A549 (cell line): ENCODE results near the gene JRKL. TPM values are rescaled to one million over a fixed set of nuclear protein-coding genes. Genes with fewer than 3 reads are reported as not detected.
A peak's percentile ranks its signal among the peaks of the same experiment; 100 is the strongest.

Experiments used
- ATAC-seq, 2 experiments: fragments of 200-7000 bp in 1 of 2; fragments of >200 bp in 1 of 2; cut with Nextera tagmentation in 1 of 2; cut with Tn5 transposase in 1 of 2; 3 replicates each; pipeline versions ENCODE4 v1.8.0 to v1.9.1; 2018 to 2020; ENCODE audit warnings: mild to moderate bottlenecking in 1 of 2, moderate library complexity in 1 of 2
- CTCF ChIA-PET: fragments of 300-600 bp; sonication (Branson Sonifier 250); formaldehyde crosslinking; extraction: SDS; loops from one replicate; lab custom pipeline; 2021; ENCODE audit warnings: antibody characterized with exemption, inconsistent platforms; lab: Yijun Ruan, JAX
- POLR2A ChIA-PET: fragments of 350-600 bp; formaldehyde crosslinking; extraction: SDS; loops from one replicate; lab custom pipeline; 2021; ENCODE audit warnings: antibody characterized with exemption, inconsistent platforms; lab: Yijun Ruan, JAX
- DNase-seq, 2 experiments: peaks; one replicate each; pipeline versions ENCODE4 v3.0.0 to v3.0.0-alpha.2; 2011 to 2016; ENCODE audit warnings: low read depth in 1 of 2, low spot score in 1 of 2
- FAIRE-seq: peaks from 2 replicates; lab custom pipeline; 2011; peaks lifted over from hg19 to GRCh38; lab: Jason Lieb, UNC
- H3K27ac ChIP-seq, 2 experiments: fragments of >200 bp; sonication (Bioruptor Twin); formaldehyde crosslinking; 3 replicates each; pipeline ENCODE4 v1.5.1; 2016 to 2017
- H3K4me1 ChIP-seq: fragments of >200 bp; sonication (Bioruptor Twin); formaldehyde crosslinking; 3 replicates; pipeline ENCODE4 v1.6.1; 2016
- H3K4me2 ChIP-seq: fragments of >200 bp; sonication (Bioruptor Twin); formaldehyde crosslinking; 3 replicates; pipeline ENCODE4 v1.6.1; 2016
- H3K4me3 ChIP-seq: fragments of >200 bp; sonication (Bioruptor Twin); formaldehyde crosslinking; 3 replicates; pipeline ENCODE4 v1.5.1; 2016
- H3K9me3 ChIP-seq: fragments of >200 bp; sonication (Bioruptor Twin); formaldehyde crosslinking; 3 replicates; pipeline ENCODE4 v1.6.1; 2016
- CBX2 ChIP-seq: fragments of 200-600 bp; sonication (generic); IDR thresholded peaks from 2 replicates; pipeline ENCODE4 v1.6.1; 2016; ENCODE audit warnings: low read depth, mild to moderate bottlenecking, borderline replicate concordance
- CBX8 ChIP-seq: fragments of 200-600 bp; sonication (generic); IDR thresholded peaks from 2 replicates; pipeline ENCODE4 v1.6.1; 2016
- FOSB ChIP-seq: fragments of 250-450 bp; sonication (Bioruptor Pico); IDR thresholded peaks from 2 replicates; pipeline ENCODE4 v1.5.0; 2020; ENCODE audit warnings: mild to moderate bottlenecking, moderate library complexity
- FOXS1 ChIP-seq: fragments of 250-450 bp; sonication (Bioruptor Pico); IDR thresholded peaks from 2 replicates; pipeline ENCODE4 v1.5.0; 2020; ENCODE audit warnings: mild to moderate bottlenecking, moderate library complexity
- GATA3 ChIP-seq: IDR thresholded peaks from 2 replicates; pipeline ENCODE4 v1.6.1; 2012; ENCODE audit warnings: borderline replicate concordance
- HDAC2 ChIP-seq: fragments of 200-600 bp; sonication (generic); IDR thresholded peaks from 2 replicates; pipeline ENCODE4 v1.6.1; 2016
- HOXA7 ChIP-seq: fragments of 250-450 bp; sonication (Bioruptor Pico); IDR thresholded peaks from 2 replicates; pipeline ENCODE4 v1.5.0; 2020; ENCODE audit warnings: mild to moderate bottlenecking, moderate library complexity
- JUN ChIP-seq, 2 experiments: fragments of >200 bp; sonication (Bioruptor Twin); formaldehyde crosslinking; IDR thresholded peaks; 2 replicates in 1 of 2; 3 replicates in 1 of 2; pipeline ENCODE4 v1.6.1; 2016 to 2017
- MAFK ChIP-seq: fragments of 450-650 bp; IDR thresholded peaks from 2 replicates; pipeline ENCODE4 v1.6.1; 2014; ENCODE audit not compliant: partially characterized antibody
- MAZ ChIP-seq: fragments of 150-350 bp; IDR thresholded peaks from 2 replicates; pipeline ENCODE4 v1.6.1; 2014; ENCODE audit warnings: antibody characterized with exemption, low read depth, low read length, borderline replicate concordance
- PHF8 ChIP-seq: fragments of 200-600 bp; sonication (generic); IDR thresholded peaks from 2 replicates; pipeline ENCODE4 v1.6.1; 2016; ENCODE audit warnings: low read depth, mild to moderate bottlenecking, antibody characterized with exemption, moderate library complexity, borderline replicate concordance
- POLR2AphosphoS2 ChIP-seq: conservative IDR thresholded peaks from 2 replicates; pipeline ENCODE4 v1.6.1; 2012; ENCODE audit warnings: low read length, improper control_type of control experiment, inconsistent platforms
- RAD21 ChIP-seq, 2 experiments: fragments of >200 bp in 1 of 2; sonication (Bioruptor Twin) in 1 of 2; formaldehyde crosslinking in 1 of 2; IDR thresholded peaks in 1 of 2; conservative IDR thresholded peaks in 1 of 2; 2 replicates in 1 of 2; 3 replicates in 1 of 2; pipeline ENCODE4 v1.6.1; 2012 to 2018; ENCODE audit warnings: inconsistent platforms in 1 of 2
- RARB ChIP-seq: fragments of 250-450 bp; sonication (Bioruptor Pico); IDR thresholded peaks from 2 replicates; pipeline ENCODE4 v1.8.0; 2021; ENCODE audit warnings: mild to moderate bottlenecking, moderate library complexity
- RFX5 ChIP-seq: fragments of 450-650 bp; IDR thresholded peaks from 2 replicates; pipeline ENCODE4 v1.7.1; 2014; ENCODE audit warnings: antibody characterized with exemption, mild to moderate bottlenecking, moderate library complexity
- SMC3 ChIP-seq: fragments of >200 bp; sonication (Bioruptor Twin); formaldehyde crosslinking; IDR thresholded peaks from 3 replicates; pipeline ENCODE4 v1.6.1; 2018; ENCODE audit warnings: inconsistent platforms
- ZNF302 ChIP-seq: fragments of 250-450 bp; sonication (Bioruptor Pico); IDR thresholded peaks from 2 replicates; pipeline ENCODE4 v1.9.0; 2021; ENCODE audit warnings: inconsistent platforms, mild to moderate bottlenecking, moderate library complexity
- WGBS: methylation state at CpG from one replicate; pipeline ENCODE4 v1.1.6; 2017; ENCODE audit errors: missing lambda C conversion rate; 5-methylcytosine and 5-hydroxymethylcytosine counted together
- polyA plus RNA-seq, 4 experiments: library from polyadenylated mRNA; depleted of rRNA in 3 of 4; stranded (reverse); fragments of >200 nt; fragmentation: RNase III in 1 of 4; extraction: RNeasy Plus Mini Kit Qiagen cat#74134 plus additional on column Dnase treatment in 1 of 4; gene quantifications; 2 replicates in 3 of 4; 3 replicates in 1 of 4; pipeline ENCODE4 v1.2.3, GENCODE V29; 2011 to 2017
- TF ChIP-seq, protein P1 (sequence below): fragments of 450-650 bp; IDR thresholded peaks from 2 replicates; pipeline ENCODE4 v1.6.1; 2014; ENCODE audit warnings: antibody characterized with exemption
- TF ChIP-seq, protein P2 (sequence below): fragments of >200 bp; sonication (Bioruptor Twin); formaldehyde crosslinking; IDR thresholded peaks from 3 replicates; pipeline ENCODE4 v1.6.1; 2016
- TF ChIP-seq, protein P3 (sequence below): fragments of >200 bp; sonication (Bioruptor Twin); formaldehyde crosslinking; IDR thresholded peaks from 2 replicates; pipeline ENCODE4 v1.6.1; 2016
- TF ChIP-seq, protein P4 (sequence below): IDR thresholded peaks from 2 replicates; pipeline ENCODE4 v1.6.1; 2012
- TF ChIP-seq, protein P5 (sequence below): fragments of 200-600 bp; sonication (generic); IDR thresholded peaks from 2 replicates; pipeline ENCODE4 v1.6.1; 2016; ENCODE audit warnings: antibody characterized with exemption, mild to moderate bottlenecking, moderate library complexity
- TF ChIP-seq, protein P6 (sequence below): IDR thresholded peaks from 2 replicates; pipeline ENCODE4 v1.6.1; 2012; ENCODE audit warnings: low read depth, borderline replicate concordance
- TF ChIP-seq, protein P7 (sequence below): fragments of >200 bp; sonication (Bioruptor Twin); formaldehyde crosslinking; IDR thresholded peaks from 3 replicates; pipeline ENCODE4 v1.5.1; 2016

Gene JRKL
- polyA plus RNA-seq, 2 of the 4 experiments (the other 2 are of a cell fraction), result 9.7 to 10.4 TPM

DNA sequence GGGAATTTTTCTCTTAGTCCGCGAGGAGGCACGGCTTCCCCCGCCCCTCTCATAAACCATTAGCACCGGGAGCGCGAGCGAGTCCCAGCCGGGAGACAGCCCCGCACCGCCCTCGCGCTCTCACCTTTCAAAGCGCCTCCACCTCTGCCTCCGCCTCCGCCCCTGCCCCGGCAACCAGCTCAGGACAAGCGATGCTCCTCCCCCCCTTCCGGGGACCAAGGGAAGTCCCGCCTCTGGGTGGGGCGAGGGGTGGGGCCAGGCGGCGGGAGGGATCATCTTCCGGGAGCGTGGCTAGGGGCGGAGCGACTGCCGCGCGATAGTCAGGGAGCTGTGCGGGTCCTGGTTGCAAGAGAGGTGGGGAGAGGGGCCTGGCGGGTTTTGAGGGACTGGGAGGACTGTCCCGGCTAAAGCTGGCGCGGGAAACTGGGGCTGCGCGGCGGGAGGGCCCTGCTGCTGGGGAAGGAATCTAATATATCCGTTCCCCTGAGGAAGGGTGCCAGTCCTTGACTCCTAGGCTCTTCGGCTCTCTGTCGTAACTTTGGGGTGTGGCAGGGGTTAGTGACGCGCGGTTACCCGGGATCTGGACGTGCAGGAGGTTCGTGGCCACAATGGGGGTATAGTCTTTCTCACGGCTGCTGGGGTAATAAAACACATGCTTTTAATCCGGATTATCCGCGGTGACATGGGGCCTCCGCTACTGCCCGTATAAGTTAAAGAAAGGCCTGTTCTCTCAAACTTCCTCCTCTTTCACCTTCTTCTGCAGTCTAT, at the start of gene JRKL, which contains the start of gene CCDC82 (continued):
- TF ChIP-seq RFX5, result no peak
- TF ChIP-seq ZNF302 (CRISPR knock-in tag), result no peak
- TF ChIP-seq, protein P1, sequence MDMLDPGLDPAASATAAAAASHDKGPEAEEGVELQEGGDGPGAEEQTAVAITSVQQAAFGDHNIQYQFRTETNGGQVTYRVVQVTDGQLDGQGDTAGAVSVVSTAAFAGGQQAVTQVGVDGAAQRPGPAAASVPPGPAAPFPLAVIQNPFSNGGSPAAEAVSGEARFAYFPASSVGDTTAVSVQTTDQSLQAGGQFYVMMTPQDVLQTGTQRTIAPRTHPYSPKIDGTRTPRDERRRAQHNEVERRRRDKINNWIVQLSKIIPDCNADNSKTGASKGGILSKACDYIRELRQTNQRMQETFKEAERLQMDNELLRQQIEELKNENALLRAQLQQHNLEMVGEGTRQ, result no peak
- TF ChIP-seq, protein P2, sequence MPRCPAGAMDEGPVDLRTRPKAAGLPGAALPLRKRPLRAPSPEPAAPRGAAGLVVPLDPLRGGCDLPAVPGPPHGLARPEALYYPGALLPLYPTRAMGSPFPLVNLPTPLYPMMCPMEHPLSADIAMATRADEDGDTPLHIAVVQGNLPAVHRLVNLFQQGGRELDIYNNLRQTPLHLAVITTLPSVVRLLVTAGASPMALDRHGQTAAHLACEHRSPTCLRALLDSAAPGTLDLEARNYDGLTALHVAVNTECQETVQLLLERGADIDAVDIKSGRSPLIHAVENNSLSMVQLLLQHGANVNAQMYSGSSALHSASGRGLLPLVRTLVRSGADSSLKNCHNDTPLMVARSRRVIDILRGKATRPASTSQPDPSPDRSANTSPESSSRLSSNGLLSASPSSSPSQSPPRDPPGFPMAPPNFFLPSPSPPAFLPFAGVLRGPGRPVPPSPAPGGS, result 0 out of 3 replicates have a peak, but pooled peaks have one; percentile 63
- no peak for TF ChIP-seq FOXS1
- TF ChIP-seq PHF8, result peak; percentile 73
- TF ChIP-seq HDAC2, result no peak
- TF ChIP-seq, protein P3, sequence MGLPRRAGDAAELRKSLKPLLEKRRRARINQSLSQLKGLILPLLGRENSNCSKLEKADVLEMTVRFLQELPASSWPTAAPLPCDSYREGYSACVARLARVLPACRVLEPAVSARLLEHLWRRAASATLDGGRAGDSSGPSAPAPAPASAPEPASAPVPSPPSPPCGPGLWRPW, result no peak
- TF ChIP-seq MAZ, result no peak
- no peak for TF ChIP-seq SMC3
- TF ChIP-seq, protein P4, sequence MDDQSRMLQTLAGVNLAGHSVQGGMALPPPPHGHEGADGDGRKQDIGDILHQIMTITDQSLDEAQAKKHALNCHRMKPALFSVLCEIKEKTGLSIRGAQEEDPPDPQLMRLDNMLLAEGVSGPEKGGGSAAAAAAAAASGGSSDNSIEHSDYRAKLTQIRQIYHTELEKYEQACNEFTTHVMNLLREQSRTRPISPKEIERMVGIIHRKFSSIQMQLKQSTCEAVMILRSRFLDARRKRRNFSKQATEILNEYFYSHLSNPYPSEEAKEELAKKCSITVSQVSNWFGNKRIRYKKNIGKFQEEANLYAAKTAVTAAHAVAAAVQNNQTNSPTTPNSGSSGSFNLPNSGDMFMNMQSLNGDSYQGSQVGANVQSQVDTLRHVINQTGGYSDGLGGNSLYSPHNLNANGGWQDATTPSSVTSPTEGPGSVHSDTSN, result no peak
- TF ChIP-seq MAFK, result no peak
- no peak for TF ChIP-seq RAD21 (conservative IDR thresholded peaks at IDR 0.05 in 1 of 2, IDR thresholded peaks at IDR 0.05 in 1 of 2)
- TF ChIP-seq, protein P5, sequence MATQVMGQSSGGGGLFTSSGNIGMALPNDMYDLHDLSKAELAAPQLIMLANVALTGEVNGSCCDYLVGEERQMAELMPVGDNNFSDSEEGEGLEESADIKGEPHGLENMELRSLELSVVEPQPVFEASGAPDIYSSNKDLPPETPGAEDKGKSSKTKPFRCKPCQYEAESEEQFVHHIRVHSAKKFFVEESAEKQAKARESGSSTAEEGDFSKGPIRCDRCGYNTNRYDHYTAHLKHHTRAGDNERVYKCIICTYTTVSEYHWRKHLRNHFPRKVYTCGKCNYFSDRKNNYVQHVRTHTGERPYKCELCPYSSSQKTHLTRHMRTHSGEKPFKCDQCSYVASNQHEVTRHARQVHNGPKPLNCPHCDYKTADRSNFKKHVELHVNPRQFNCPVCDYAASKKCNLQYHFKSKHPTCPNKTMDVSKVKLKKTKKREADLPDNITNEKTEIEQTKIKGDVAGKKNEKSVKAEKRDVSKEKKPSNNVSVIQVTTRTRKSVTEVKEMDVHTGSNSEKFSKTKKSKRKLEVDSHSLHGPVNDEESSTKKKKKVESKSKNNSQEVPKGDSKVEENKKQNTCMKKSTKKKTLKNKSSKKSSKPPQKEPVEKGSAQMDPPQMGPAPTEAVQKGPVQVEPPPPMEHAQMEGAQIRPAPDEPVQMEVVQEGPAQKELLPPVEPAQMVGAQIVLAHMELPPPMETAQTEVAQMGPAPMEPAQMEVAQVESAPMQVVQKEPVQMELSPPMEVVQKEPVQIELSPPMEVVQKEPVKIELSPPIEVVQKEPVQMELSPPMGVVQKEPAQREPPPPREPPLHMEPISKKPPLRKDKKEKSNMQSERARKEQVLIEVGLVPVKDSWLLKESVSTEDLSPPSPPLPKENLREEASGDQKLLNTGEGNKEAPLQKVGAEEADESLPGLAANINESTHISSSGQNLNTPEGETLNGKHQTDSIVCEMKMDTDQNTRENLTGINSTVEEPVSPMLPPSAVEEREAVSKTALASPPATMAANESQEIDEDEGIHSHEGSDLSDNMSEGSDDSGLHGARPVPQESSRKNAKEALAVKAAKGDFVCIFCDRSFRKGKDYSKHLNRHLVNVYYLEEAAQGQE, result no peak
- no peak for TF ChIP-seq CBX8
- TF ChIP-seq, protein P6, sequence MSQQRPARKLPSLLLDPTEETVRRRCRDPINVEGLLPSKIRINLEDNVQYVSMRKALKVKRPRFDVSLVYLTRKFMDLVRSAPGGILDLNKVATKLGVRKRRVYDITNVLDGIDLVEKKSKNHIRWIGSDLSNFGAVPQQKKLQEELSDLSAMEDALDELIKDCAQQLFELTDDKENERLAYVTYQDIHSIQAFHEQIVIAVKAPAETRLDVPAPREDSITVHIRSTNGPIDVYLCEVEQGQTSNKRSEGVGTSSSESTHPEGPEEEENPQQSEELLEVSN, result no peak; the same call in 1 of the 2 replicates
- no peak for TF ChIP-seq FOSB (CRISPR knock-in tag)
- no peak for TF ChIP-seq CBX2
- no peak for TF ChIP-seq GATA3

DNA sequence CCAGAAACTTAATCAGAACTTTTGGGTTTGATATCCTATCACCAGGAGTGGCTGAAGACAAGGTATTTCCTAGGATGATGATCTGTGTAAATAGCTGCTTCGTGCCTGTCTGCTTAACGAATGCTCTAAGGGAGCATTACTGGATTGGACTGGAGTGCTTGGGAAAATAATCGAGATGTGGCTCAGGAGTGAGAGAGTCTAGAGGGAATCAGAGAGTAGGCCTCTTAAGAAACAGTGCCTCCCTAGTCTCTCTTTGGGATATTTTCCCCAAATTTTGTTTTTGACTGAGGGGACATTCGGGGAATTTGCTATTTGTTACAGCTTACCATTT, 49.3 kb upstream of the JRKL start:
- Histone ChIP-seq H3K9me3 (no peaks in the 10 kb centered on the region), H3K4me2 (no peak overlapping the region; the same call in 2 of the 3 replicates), H3K27ac (peak overlapping the region in 1 of 2 experiments; percentile 29; a peak in 1 of 6 replicates), H3K4me1 (peaks cover 33% of the 10 kb centered on the region), H3K4me3 (no peak overlapping the region)
- ATAC-seq (no peak), DNase-seq (no peak), FAIRE-seq (no peak)
- 98% methylated on average over 4 of the region's 4 CpGs for WGBS
- CTCF ChIA-PET, result interaction anchor here (1.1 to 6.9 kb wide), 6 partner anchors 53 to 286 kb away, joined by 3 to 51 read pairs (median 3); no protein-coding TSS in a partner anchor
- POLR2A ChIA-PET, result no interaction called here
- TF ChIP-seq POLR2AphosphoS2 (no peak), HOXA7 (CRISPR knock-in tag) (no peak), PHF8 (no peak), JUN (IDR thresholded peaks at IDR 0.05) (no peak), MAZ (no peak), GATA3 (no peak), RARB (CRISPR knock-in tag) (no peak), FOXS1 (no peak), RAD21 (conservative IDR thresholded peaks at IDR 0.05 in 1 of 2, IDR thresholded peaks at IDR 0.05 in 1 of 2) (no peak)
- TF ChIP-seq, protein P7, sequence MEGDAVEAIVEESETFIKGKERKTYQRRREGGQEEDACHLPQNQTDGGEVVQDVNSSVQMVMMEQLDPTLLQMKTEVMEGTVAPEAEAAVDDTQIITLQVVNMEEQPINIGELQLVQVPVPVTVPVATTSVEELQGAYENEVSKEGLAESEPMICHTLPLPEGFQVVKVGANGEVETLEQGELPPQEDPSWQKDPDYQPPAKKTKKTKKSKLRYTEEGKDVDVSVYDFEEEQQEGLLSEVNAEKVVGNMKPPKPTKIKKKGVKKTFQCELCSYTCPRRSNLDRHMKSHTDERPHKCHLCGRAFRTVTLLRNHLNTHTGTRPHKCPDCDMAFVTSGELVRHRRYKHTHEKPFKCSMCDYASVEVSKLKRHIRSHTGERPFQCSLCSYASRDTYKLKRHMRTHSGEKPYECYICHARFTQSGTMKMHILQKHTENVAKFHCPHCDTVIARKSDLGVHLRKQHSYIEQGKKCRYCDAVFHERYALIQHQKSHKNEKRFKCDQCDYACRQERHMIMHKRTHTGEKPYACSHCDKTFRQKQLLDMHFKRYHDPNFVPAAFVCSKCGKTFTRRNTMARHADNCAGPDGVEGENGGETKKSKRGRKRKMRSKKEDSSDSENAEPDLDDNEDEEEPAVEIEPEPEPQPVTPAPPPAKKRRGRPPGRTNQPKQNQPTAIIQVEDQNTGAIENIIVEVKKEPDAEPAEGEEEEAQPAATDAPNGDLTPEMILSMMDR, result no peak
- TF ChIP-seq, protein P3, result no peak
- TF ChIP-seq, protein P1, result no peak
- TF ChIP-seq, protein P6, result no peak
